Activated naive CD4-positive, alpha-beta T cell treated with anti-CD3 and anti-CD28 coated beads, Interleukin-2, amount 50 U/mL, for 72 hours (primary cell): ENCODE measurements around the gene SAP30L. TPM values are rescaled to one million over a fixed set of nuclear protein-coding genes. Genes with fewer than 3 reads are reported as not detected.
A peak's percentile ranks its signal among the peaks of the same experiment; 100 is the strongest.

Experiments used
- ATAC-seq, 2 donors: fragments of 150-1000 bp; cut with Tn5 transposase; 2 replicates each; pipeline ENCODE4 v1.10.0; 2021; ENCODE audit warnings: mild to moderate bottlenecking in 2 of 2, moderate library complexity in 2 of 2
- DNase-seq, 2 donors: peaks; one replicate each; pipeline ENCODE4 v3.0.0; 2021 to 2022; ENCODE audit warnings: low spot score in 2 of 2
- H3K27ac Mint-ChIP-seq, 2 donors: one replicate each; pipeline ENCODE4 v1.8.0; 2022; ENCODE audit warnings: mild to moderate bottlenecking in 2 of 2, mixed read lengths in 2 of 2
- H3K36me3 Mint-ChIP-seq, 2 donors: one replicate each; pipeline ENCODE4 v1.8.0; 2022; ENCODE audit warnings: mixed read lengths in 2 of 2
- H3K9me3 Mint-ChIP-seq, 2 donors: one replicate each; pipeline ENCODE4 v1.8.0; 2022; ENCODE audit warnings: mixed read lengths in 2 of 2
- total RNA-seq, 2 donors: library from RNA; stranded (reverse); gene quantifications; one replicate each; pipeline ENCODE4 v1.2.3, GENCODE V29; 2022

The SAP30L gene
- total RNA-seq, 2 donors from 2014 or later = 25.5 to 31.0 TPM

GRCh38 chr5:154482528-154483449, 37.0 kb downstream of the SAP30L start:
- ATAC-seq (no peak), DNase-seq (no peak)
- H3K9me3 Mint-ChIP-seq = no peaks in the 10 kb centered on the region
- no peak overlapping the region for H3K27ac Mint-ChIP-seq
- peaks cover 0 to 4% of the 10 kb centered on the region in 2 donors for H3K36me3 Mint-ChIP-seq

GRCh38 chr5:154483654-154484392, 38.0 kb downstream of the SAP30L start:
- ATAC-seq (no peak), DNase-seq (no peak)
- peaks cover 0 to 4% of the 10 kb centered on the region in 2 donors for H3K36me3 Mint-ChIP-seq
- peak overlapping the region in 1 of 2 donors; percentile 93 for H3K27ac Mint-ChIP-seq
- no peaks in the 10 kb centered on the region for H3K9me3 Mint-ChIP-seq

GRCh38 chr5:154484393-154485095, 38.7 kb downstream of the SAP30L start:
- DNase-seq (no peak), ATAC-seq (no peak)
- H3K9me3 Mint-ChIP-seq = no peaks in the 10 kb centered on the region
- H3K27ac Mint-ChIP-seq = peak overlapping the region in 1 of 2 donors; percentile 85
- peaks cover 0 to 4% of the 10 kb centered on the region in 2 donors for H3K36me3 Mint-ChIP-seq

- DNase-seq = no peak
- Mint-ChIP-seq H3K36me3 (peaks cover 0 to 4% of the 10 kb centered on the region in 2 donors), H3K9me3 (no peaks in the 10 kb centered on the region), H3K27ac (no peak overlapping the region)
- no peak for ATAC-seq
Measured at GRCh38 chr5:154485096-154485491, 39.3 kb downstream of the SAP30L start.

GRCh38 chr5:154485850-154486426, 40.1 kb downstream of the SAP30L start:
- ATAC-seq = no peak
- H3K27ac Mint-ChIP-seq = no peak overlapping the region
- no peak for DNase-seq
- H3K9me3 Mint-ChIP-seq = no peaks in the 10 kb centered on the region
- peaks cover 0 to 4% of the 10 kb centered on the region in 2 donors for H3K36me3 Mint-ChIP-seq

GRCh38 chr5:154486427-154486866, 40.6 kb downstream of the SAP30L start:
- DNase-seq (no peak), ATAC-seq (no peak)
- H3K27ac Mint-ChIP-seq = no peak overlapping the region
- peaks cover 0 to 4% of the 10 kb centered on the region in 2 donors for H3K36me3 Mint-ChIP-seq
- no peaks in the 10 kb centered on the region for H3K9me3 Mint-ChIP-seq

- Mint-ChIP-seq H3K9me3 (no peaks in the 10 kb centered on the region), H3K27ac (peak overlapping the region in 1 of 2 donors; percentile 44), H3K36me3 (peaks cover 0 to 4% of the 10 kb centered on the region in 2 donors)
- DNase-seq = peak; percentile 59 to 61
- ATAC-seq = peak; percentile 99
Measured at GRCh38 chr5:154487541-154487940, 41.7 kb downstream of the SAP30L start.

GRCh38 chr5:154491941-154492340, 46.1 kb downstream of the SAP30L start:
- Mint-ChIP-seq H3K36me3 (no peaks in the 10 kb centered on the region), H3K9me3 (no peaks in the 10 kb centered on the region), H3K27ac (no peak overlapping the region)
- ATAC-seq (no peak), DNase-seq (no peak)

GRCh38 chr5:154493274-154493673, 47.5 kb downstream of the SAP30L start:
- H3K36me3 Mint-ChIP-seq = no peaks in the 10 kb centered on the region
- H3K27ac Mint-ChIP-seq = no peak overlapping the region
- ATAC-seq (no peak), DNase-seq (no peak)
- no peaks in the 10 kb centered on the region for H3K9me3 Mint-ChIP-seq

- no peaks in the 10 kb centered on the region for H3K9me3 Mint-ChIP-seq
- ATAC-seq (peak in 1 of 2 donors; percentile 82), DNase-seq (no peak)
- H3K36me3 Mint-ChIP-seq = no peaks in the 10 kb centered on the region
- H3K27ac Mint-ChIP-seq = no peak overlapping the region
Measured at GRCh38 chr5:154494036-154494435, 48.2 kb downstream of the SAP30L start.

- H3K9me3 Mint-ChIP-seq = no peaks in the 10 kb centered on the region
- H3K27ac Mint-ChIP-seq = no peak overlapping the region
- ATAC-seq (no peak), DNase-seq (no peak)
- no peaks in the 10 kb centered on the region for H3K36me3 Mint-ChIP-seq
Measured at GRCh38 chr5:154498591-154498990, 52.8 kb downstream of the SAP30L start.

GRCh38 chr5:154498994-154499393, 53.2 kb downstream of the SAP30L start:
- peak in 1 of 2 donors; percentile 3 for ATAC-seq
- H3K27ac Mint-ChIP-seq = no peak overlapping the region
- H3K36me3 Mint-ChIP-seq = no peaks in the 10 kb centered on the region
- DNase-seq = no peak
- H3K9me3 Mint-ChIP-seq = no peaks in the 10 kb centered on the region

GRCh38 chr5:154501566-154501965, 55.8 kb downstream of the SAP30L start:
- Mint-ChIP-seq H3K27ac (no peak overlapping the region), H3K9me3 (no peaks in the 10 kb centered on the region), H3K36me3 (no peaks in the 10 kb centered on the region)
- DNase-seq (no peak), ATAC-seq (no peak)

GRCh38 chr5:154502180-154502579, 56.4 kb downstream of the SAP30L start:
- ATAC-seq (no peak), DNase-seq (no peak)
- Mint-ChIP-seq H3K36me3 (no peaks in the 10 kb centered on the region), H3K27ac (no peak overlapping the region), H3K9me3 (no peaks in the 10 kb centered on the region)

GRCh38 chr5:154503698-154504039, 57.9 kb downstream of the SAP30L start:
- DNase-seq (no peak), ATAC-seq (no peak)
- no peak overlapping the region for H3K27ac Mint-ChIP-seq
- no peaks in the 10 kb centered on the region for H3K9me3 Mint-ChIP-seq
- no peaks in the 10 kb centered on the region for H3K36me3 Mint-ChIP-seq

- Mint-ChIP-seq H3K36me3 (no peaks in the 10 kb centered on the region), H3K27ac (no peak overlapping the region), H3K9me3 (no peaks in the 10 kb centered on the region)
- ATAC-seq (no peak), DNase-seq (no peak)
Measured at GRCh38 chr5:154505567-154505966, 59.8 kb downstream of the SAP30L start.
